Left renal pelvis (tissue), 4 donors: ENCODE data around the gene ADSL. TPM values are rescaled to one million over a fixed set of nuclear protein-coding genes. Genes with fewer than 3 reads are reported as not detected.
"Not testable (repeated sequence)": the region's sequence is repeated elsewhere in the genome, so short reads cannot be mapped to it uniquely, and the experiment has no call there.

Source experiments
- DNase-seq, 4 donors: peaks; one replicate each; pipeline ENCODE4 v3.0.0-alpha.2; 2013; ENCODE audit warnings: low read depth in 4 of 4, low spot score in 3 of 4
- polyA plus RNA-seq, 4 donors: library from polyadenylated mRNA; unstranded; fragments of 120-200 nt; gene quantifications; one replicate each; pipeline ENCODE4 v1.2.1, GENCODE V29; 2013; ENCODE audit not compliant: insufficient read length in 4 of 4

ADSL gene
- polyA plus RNA-seq, 4 donors, result 70.6 to 108 (median 98.9) TPM

- no peak for DNase-seq
Observed at GRCh38 chr22:40366068-40366467, 19.8 kb downstream of the ADSL start.

- no peak for DNase-seq
Observed at GRCh38 chr22:40367342-40367741, 21.0 kb downstream of the ADSL start.

- DNase-seq, result no peak
Observed at GRCh38 chr22:40368016-40368415, 21.7 kb downstream of the ADSL start.

- DNase-seq, result no peak
Observed at GRCh38 chr22:40368836-40369235, 22.5 kb downstream of the ADSL start.

- DNase-seq, result no peak
Observed at GRCh38 chr22:40374567-40374966, 28.3 kb downstream of the ADSL start.

DNA sequence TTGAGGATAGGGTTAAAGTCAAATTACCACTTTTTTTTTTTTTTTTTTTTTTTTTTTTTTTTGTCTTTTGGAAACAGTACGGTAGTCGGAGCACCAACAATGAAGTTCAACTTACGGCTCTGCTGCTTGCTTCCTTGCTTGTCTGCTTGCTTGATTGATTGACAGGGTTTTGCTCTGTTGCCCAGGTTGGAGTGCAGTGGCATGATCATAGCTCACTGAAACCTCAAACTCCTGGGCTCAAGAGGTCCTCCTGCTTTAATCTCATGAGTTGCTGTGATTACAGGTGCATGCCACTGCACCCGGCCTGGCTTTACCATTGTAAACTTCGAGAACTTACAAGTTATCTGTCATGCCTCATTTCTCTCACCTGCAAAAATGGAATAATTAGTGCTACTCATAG is 29.8 kb downstream of the ADSL start:
- DNase-seq, result no peak

DNA sequence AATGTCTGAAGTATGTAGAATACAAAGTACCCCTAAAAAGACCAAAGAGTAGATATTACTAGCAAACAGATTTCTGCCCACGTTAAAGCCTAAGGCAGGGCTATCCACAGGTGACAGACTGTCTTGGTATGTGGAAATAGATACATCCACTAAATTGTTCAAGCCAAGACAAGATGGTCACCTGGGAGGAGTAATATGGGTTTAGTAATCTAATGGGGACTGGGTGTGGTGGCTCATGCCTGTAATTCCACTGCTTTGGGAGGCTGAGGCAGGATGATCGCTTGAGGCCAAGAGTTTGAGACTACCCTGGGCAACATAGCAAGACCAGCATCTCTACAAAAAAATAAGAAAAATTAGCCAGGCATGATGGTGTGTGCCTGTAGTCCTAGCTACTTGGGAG is 31.6 kb downstream of the ADSL start:
- DNase-seq, result no peak

DNA sequence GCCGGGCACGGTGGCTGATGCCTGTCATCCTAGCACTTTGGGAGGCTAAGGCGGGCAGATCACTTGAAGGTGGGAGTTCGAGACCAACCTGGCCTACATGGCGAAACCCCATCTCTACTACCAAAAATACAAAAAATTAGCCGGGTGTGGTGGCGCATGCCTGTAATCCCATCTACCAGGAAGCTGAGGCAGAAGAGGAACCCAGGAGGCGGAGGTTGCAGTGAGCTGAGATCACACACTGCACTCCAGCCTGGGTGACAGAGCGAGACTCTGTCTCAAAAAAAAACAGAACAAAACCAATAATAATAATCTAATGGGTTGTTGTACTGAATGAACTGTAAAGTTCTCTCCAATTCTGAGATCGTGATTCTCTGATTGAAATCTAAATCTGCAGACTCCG is 32.1 kb downstream of the ADSL start:
- not testable (repeated sequence) for DNase-seq

- DNase-seq, result no peak
Observed at GRCh38 chr22:40381461-40381860, 35.2 kb downstream of the ADSL start.

- no peak for DNase-seq
Observed at GRCh38 chr22:40383905-40384304, 37.6 kb downstream of the ADSL start.

DNA sequence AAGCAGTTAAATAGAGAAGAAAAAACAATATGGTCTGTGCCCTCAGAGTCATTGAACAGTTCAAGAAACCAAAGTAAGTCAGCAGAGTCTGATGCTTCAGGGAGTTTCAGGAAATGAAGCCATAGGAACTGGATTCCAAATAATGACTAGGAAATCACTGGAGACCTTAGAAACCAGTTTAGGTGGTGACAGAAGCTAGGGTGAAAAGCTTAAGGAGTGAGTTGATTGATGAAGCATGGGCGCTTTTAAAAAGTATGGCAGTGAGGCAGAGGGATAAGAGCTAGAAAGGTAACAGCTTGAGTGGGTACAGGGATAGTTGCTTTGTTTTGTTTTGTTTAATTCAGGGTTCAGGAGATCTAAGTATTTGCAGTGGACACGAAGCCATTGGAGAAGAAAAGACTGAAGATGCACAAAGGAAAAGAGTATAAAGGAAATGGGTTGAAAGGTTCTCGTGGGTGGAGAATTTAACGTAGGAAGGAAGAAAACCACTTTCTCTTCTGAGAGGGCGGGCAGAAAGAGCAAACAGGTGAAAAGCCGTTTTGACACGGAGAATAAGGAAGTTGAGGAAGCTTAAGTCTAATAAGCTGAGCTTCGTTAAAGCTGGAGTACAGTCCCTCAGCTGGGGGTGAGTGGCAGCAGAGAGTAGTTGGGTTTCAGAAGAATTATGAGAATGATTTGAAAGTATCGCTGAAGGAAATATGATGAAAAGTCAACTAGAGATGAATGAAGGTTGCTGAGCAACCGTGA is 38.9 kb downstream of the ADSL start:
- DNase-seq, result no peak

GRCh38 chr22:40387746-40388145 is 41.4 kb downstream of the ADSL start:
- DNase-seq, result no peak

DNA sequence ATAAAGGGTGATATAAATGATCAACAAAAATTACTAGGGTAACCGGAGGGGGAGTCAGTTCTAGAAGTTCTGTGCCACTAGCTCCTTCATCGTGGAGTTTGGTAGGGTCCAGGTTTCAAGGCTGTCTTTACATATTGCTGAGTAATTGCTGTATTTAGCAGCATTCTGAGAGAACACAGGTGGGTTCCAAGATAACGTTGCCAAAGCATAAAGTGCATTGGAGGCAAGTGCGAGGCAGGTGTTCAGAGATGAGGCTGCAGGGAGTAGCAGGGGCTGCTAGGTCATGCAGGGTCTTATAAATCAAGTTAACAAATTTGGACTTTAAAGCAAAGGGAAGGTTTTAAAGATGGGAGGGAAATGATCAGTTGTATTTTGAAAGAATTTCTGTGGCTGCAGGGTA is 41.9 kb downstream of the ADSL start:
- no peak for DNase-seq

- no peak for DNase-seq
Observed at GRCh38 chr22:40391417-40391816, 45.1 kb downstream of the ADSL start.

- DNase-seq, result no peak
Observed at GRCh38 chr22:40392618-40393017, 46.3 kb downstream of the ADSL start.

DNA sequence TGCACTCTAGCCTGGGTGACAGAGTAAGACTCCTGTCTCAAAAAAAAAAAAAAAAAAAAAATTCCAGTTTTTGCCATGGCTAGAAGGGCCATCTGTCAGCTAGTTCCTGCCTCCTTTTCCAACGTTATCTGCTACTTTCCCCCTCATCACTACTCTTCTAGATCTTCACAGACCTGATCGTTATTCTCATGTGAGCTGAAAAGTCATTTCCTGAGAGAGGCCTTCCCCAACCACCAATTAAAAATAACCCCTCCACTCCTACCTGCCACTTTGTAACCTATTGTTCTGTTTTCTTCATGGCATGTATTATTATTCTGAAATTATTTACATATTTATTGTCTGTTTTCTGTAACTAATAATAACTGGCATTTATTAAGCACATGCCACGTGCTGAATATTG is 48.3 kb downstream of the ADSL start:
- no peak for DNase-seq

DNA sequence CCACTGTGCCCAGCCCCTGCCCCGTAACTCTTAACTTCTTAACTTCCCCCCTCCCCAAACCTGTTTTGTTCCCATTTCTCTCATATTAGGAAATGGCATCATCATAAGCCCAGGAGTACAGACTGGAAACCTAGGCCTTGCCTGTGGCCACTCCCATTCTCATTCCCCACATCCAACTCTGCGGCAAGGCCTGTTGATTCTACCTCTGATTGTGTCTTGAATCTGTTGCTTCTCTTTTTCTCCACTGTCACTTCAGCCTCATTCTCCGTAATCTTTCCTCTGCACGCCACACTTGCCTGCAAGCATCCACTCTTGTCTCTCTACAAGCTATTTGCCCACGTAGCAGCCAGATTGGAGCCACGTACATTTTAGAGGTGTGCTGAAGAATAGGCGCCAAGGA is 49.3 kb downstream of the ADSL start:
- DNase-seq, result no peak

- peak; percentile 65 to 84 (median 75) for DNase-seq
Observed at GRCh38 chr22:40396882-40397281, 50.6 kb downstream of the ADSL start.

GRCh38 chr22:40397396-40397795 is 51.1 kb downstream of the ADSL start:
- DNase-seq, result no peak

- no peak for DNase-seq
Observed at GRCh38 chr22:40399621-40400020, 53.3 kb downstream of the ADSL start.

DNA sequence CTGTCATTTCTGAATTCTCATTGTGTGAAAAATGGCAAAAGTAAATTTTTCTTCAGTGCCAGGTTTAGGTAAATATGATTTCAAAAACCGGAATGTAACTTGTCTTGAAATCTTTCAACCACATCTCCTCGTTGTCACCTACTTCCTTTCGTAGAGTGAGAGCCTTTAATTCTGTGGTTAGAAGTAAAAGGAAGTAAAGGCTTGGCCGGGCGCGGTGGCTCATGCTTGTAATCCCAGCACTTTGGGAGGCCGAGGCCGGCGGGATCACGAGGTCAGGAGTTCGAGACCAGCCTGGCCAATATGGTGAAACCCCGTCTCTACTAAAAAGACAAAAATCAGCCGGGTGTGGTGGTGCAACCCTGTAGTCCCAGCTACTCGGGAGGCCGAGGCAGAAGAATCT is 53.9 kb downstream of the ADSL start:
- no peak for DNase-seq

- DNase-seq, result no peak
Observed at GRCh38 chr22:40401532-40401931, 55.2 kb downstream of the ADSL start.

GRCh38 chr22:40401981-40402406 is 55.7 kb downstream of the ADSL start:
- no peak for DNase-seq
